ENCODE results near the gene HTR1D. TPM values are rescaled to one million over a fixed set of nuclear protein-coding genes. Genes with fewer than 3 reads are reported as not detected.

The HTR1D gene
- polyA plus RNA-seq, 1 donor (not counting 4 experiments of a cell fraction or from before 2014, with no cell fraction given): 0.08 TPM

DNA sequence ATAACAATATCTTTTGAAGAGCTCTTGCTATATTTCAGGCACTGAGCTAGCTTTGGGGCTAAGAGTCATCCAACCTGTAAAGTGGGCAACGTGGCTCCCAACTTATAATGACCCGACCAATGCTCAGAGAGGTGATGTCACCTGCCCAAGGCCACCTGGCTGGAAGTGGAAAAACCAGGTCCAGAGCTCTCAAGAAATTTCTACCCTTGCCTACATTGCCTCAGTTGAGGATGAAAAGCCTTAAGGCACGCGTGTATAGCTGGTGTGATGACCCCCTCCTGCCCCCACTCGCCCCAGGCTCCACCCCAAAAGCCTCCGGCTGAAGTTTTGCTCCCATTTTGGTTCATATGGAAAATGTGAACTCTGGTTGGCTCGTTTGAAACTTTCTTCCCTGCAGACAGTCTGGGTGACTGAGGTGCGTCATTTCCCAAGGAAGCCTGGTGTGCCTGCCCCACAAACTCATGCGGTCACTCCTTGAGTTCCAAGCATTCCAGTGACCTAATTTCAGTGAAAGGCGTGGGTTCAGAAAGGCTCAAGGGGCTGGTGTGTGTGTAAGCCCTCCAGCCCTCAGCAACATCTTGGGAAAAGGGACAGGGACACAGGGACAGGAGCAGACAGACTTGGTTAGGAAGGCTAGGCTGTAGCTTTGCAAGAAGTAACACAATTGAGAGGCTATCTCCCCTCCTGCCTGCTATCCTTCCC is 20.5 kb downstream of the HTR1D start:
- dilution Hi-C loops (cut with MboI; ENCODE audit: extremely low pct_ligation_motif_present, low sequenced_read_pairs): no loop called here
- Histone ChIP-seq H3K9me1 (ENCODE audit: control insufficient read depth, extremely low read depth, insufficient read depth, low read length) (no peaks in the 10 kb centered on the region), H3K4me2 (ENCODE audit: control insufficient read depth, extremely low read depth, insufficient read depth, low read depth, low read length) (peak overlapping the region; percentile 62), H2AFZ (ENCODE audit: control insufficient read depth, low read length) (peak overlapping the region; percentile 67), H4K20me1 (ENCODE audit: control insufficient read depth, extremely low read depth, insufficient read depth, low read length) (no peaks in the 10 kb centered on the region), H3K4me3 (ENCODE audit: control insufficient read depth in 2 of 3, extremely low read depth in 1 of 3, insufficient read depth in 2 of 3, low read depth in 1 of 3, low read length in 3 of 3) (no peak overlapping the region), H3K36me3 (ENCODE audit: control insufficient read depth in 2 of 2, extremely low read depth in 1 of 2, insufficient read depth in 2 of 2, low read length in 2 of 2) (no peaks in the 10 kb centered on the region), H3K27me3 (ENCODE audit: control insufficient read depth, extremely low read depth, insufficient read depth, low read length) (no peaks in the 10 kb centered on the region), H3K79me2 (ENCODE audit: control insufficient read depth, insufficient read depth, low read length) (no peaks in the 10 kb centered on the region), H3K4me1 (ENCODE audit: control insufficient read depth, extremely low read depth, insufficient read depth, low read length) (peaks cover 39% of the 10 kb centered on the region), H3K9me3 (ENCODE audit: control insufficient read depth, low read depth, low read length) (no peaks in the 10 kb centered on the region), H3K9ac (ENCODE audit: control insufficient read depth, extremely low read depth, insufficient read depth, low read length) (peak overlapping the region; percentile 70), H3K27ac (ENCODE audit: control insufficient read depth, insufficient read depth, low read length) (peak overlapping the region; percentile 93)
- DNase-seq (ENCODE audit: low read depth, low spot score): peak; percentile 96
- peak; percentile 79 for FAIRE-seq
- no peak for TF ChIP-seq EZH2 (IDR thresholded peaks at IDR 0.05; ENCODE audit: low read length)
- TF ChIP-seq, protein P1, sequence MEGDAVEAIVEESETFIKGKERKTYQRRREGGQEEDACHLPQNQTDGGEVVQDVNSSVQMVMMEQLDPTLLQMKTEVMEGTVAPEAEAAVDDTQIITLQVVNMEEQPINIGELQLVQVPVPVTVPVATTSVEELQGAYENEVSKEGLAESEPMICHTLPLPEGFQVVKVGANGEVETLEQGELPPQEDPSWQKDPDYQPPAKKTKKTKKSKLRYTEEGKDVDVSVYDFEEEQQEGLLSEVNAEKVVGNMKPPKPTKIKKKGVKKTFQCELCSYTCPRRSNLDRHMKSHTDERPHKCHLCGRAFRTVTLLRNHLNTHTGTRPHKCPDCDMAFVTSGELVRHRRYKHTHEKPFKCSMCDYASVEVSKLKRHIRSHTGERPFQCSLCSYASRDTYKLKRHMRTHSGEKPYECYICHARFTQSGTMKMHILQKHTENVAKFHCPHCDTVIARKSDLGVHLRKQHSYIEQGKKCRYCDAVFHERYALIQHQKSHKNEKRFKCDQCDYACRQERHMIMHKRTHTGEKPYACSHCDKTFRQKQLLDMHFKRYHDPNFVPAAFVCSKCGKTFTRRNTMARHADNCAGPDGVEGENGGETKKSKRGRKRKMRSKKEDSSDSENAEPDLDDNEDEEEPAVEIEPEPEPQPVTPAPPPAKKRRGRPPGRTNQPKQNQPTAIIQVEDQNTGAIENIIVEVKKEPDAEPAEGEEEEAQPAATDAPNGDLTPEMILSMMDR (optimal IDR thresholded peaks at IDR 0.05 in 1 of 3, IDR thresholded peaks at IDR 0.05 in 1 of 3, conservative IDR thresholded peaks at IDR 0.05 in 1 of 3; ENCODE audit: extremely low read depth in 1 of 3, insufficient read depth in 2 of 3, low read length in 3 of 3): no peak

DNA sequence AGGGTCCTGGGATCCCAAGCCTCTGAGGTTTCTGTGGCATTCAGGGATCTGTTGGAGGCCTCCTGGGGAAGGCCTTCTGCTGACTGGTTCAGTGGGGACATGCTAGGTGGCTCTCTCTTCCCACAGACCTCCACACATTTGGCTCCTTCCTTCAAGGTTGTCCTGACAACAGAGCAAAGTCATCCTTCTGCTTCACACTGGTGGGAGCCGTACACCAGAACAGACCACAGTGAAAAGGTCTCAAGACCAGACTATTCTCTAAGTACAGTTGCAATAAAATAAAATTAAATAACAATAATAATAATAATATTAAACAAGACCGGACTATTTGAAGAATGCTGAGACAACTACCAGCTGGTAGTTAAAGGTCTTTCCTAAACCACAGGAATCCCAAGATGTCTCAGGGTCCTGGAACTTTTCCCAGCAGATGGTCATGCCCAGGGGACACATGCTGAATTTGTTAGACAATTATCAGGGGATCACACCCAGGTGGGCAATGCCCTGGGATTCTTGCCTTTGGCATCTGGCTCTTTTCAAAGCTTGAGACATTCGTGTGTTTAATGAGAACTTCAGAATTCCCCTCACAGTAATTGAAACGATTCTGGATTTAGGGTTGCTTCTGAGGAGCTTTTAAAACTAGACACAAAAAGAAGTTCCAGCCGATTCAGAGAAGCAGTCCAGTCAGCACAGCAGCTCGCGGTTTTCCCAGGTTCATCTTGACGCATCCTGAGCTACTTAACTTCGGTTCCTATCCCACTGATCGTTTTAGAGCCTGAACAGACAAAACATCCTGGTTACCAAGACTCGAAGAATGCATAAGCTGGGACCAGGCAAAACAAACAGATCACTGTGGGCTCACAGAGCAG is 22.9 kb downstream of the HTR1D start:
- Histone ChIP-seq H4K20me1 (ENCODE audit: control insufficient read depth, extremely low read depth, insufficient read depth, low read length) (no peaks in the 10 kb centered on the region), H3K4me1 (ENCODE audit: control insufficient read depth, extremely low read depth, insufficient read depth, low read length) (peaks cover 41% of the 10 kb centered on the region), H3K27ac (ENCODE audit: control insufficient read depth, insufficient read depth, low read length) (peak overlapping the region; percentile 74), H3K9me3 (ENCODE audit: control insufficient read depth, low read depth, low read length) (no peaks in the 10 kb centered on the region), H2AFZ (ENCODE audit: control insufficient read depth, low read length) (no peak overlapping the region), H3K36me3 (ENCODE audit: control insufficient read depth in 2 of 2, extremely low read depth in 1 of 2, insufficient read depth in 2 of 2, low read length in 2 of 2) (no peaks in the 10 kb centered on the region), H3K4me3 (ENCODE audit: control insufficient read depth in 2 of 3, extremely low read depth in 1 of 3, insufficient read depth in 2 of 3, low read depth in 1 of 3, low read length in 3 of 3) (no peak overlapping the region), H3K79me2 (ENCODE audit: control insufficient read depth, insufficient read depth, low read length) (no peaks in the 10 kb centered on the region), H3K4me2 (ENCODE audit: control insufficient read depth, extremely low read depth, insufficient read depth, low read depth, low read length) (peak overlapping the region; percentile 30), H3K9ac (ENCODE audit: control insufficient read depth, extremely low read depth, insufficient read depth, low read length) (peak overlapping the region; percentile 34), H3K9me1 (ENCODE audit: control insufficient read depth, extremely low read depth, insufficient read depth, low read length) (no peaks in the 10 kb centered on the region), H3K27me3 (ENCODE audit: control insufficient read depth, extremely low read depth, insufficient read depth, low read length) (no peaks in the 10 kb centered on the region)
- TF ChIP-seq, protein P1 (optimal IDR thresholded peaks at IDR 0.05 in 1 of 3, IDR thresholded peaks at IDR 0.05 in 1 of 3, conservative IDR thresholded peaks at IDR 0.05 in 1 of 3; ENCODE audit: extremely low read depth in 1 of 3, insufficient read depth in 2 of 3, low read length in 3 of 3): no peak
- no peak for TF ChIP-seq EZH2 (IDR thresholded peaks at IDR 0.05; ENCODE audit: low read length)
- DNase-seq (ENCODE audit: low read depth, low spot score): no peak
- dilution Hi-C loops (cut with MboI; ENCODE audit: extremely low pct_ligation_motif_present, low sequenced_read_pairs): no loop called here
- FAIRE-seq: peak; percentile 58

Data from keratinocyte (primary cell).